GM19397 (cell line): ENCODE measurements around the gene PDZRN3.
"Not testable (repeated sequence)": the region's sequence is repeated elsewhere in the genome, so short reads cannot be mapped to it uniquely, and the experiment has no call there.

ENCODE experiments used
- ATAC-seq: cut with Tn5 transposase; IDR thresholded peaks from one replicate; pipeline ENCODE4 v1.9.1; 2021; ENCODE audit warnings: mild to moderate bottlenecking, moderate library complexity; ENCODE audit not compliant: unreplicated experiment

The PDZRN3 gene

GRCh38 chr3:73592154-73593144, 32.3 kb downstream of the PDZRN3 start:
- ATAC-seq: no peak

DNA sequence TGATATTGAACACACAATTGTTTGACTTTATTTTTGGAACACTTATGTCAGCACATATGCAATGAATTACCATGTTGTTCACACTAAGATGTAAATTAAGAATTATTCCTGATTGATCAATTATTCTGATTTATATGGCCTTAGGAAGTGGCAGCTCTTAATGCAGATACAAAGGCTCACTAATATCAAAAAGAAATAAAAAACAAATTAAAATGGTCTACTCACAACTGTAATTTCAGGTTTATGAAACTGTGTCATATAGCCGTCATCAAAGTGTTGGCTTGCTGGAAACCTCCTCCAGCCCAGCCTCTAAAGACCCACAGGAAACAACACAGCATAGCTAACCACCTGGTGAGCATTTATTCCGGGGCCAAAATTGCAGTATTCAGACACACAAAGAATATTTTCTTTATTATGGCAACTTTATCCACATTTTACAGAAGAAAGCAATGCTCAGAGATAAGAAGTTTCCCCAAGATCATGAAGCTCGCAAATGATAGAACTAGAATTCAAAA, 33.4 kb downstream of the PDZRN3 start:
- no peak for ATAC-seq

- no peak for ATAC-seq
These were observed 38.1 kb downstream of the PDZRN3 start for GRCh38 chr3:73586628-73587027.

DNA sequence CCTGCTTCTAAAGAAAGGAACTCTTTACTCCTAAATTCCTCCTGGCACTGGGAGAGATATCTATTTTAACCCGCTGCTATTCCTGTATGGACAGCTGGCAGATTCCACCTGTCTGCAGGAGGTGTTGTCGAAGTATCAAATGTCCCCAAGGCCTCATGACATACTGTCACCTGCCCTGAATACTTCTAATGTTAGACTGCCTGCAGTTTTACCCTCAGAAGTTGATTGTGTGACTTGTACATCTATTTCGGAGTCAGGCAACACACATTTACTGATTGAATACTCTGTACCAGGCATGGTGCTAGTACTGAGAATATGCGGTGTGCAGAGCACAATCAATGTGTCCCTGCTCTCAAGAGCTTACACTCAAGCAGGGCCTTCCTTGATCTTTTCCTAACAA, 38.6 kb downstream of the PDZRN3 start:
- no peak for ATAC-seq

DNA sequence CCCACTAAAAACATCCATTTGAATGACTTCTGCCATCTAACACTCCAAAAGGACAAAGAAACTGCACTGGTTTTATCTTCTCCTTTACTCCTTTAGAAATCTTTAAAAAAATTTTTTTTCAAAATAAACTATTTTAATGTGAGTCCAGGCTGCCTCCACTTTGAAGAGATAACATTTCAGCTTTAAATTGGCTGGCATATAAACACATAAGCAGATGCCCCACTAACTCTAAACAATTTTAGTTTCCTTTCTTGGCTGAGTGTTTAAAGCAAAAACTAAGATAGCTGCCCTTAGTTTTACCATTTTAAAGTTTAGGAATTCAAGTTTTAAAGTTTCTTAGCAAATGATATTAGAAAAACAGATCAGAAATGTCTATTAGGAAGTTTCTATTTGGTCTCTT, 39.9 kb downstream of the PDZRN3 start:
- no peak for ATAC-seq

- no peak for ATAC-seq
These were observed 42.2 kb downstream of the PDZRN3 start for GRCh38 chr3:73582535-73582934.

GRCh38 chr3:73581134-73581846, 43.5 kb downstream of the PDZRN3 start:
- no peak for ATAC-seq

GRCh38 chr3:73580343-73580742, 44.4 kb downstream of the PDZRN3 start:
- no peak for ATAC-seq

DNA sequence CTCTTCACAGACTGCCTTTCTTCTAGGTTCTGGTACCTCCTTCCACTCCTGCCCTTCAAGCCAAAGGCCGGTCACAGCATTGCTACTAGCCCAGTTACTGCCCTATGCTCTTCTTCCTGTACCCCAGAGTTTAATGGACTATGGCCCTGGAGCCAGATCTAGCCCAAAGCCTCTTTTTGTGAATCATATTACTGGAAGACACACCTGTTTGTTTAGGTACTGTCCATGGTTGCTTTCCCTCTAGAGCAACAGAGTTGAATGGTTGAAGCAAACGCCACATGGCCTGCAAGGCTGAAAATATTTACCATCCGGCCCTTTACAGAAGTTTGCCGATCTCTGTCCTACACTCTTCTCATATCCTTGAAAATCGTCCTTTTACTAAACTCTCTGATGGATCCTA, 47.0 kb downstream of the PDZRN3 start:
- ATAC-seq: no peak

DNA sequence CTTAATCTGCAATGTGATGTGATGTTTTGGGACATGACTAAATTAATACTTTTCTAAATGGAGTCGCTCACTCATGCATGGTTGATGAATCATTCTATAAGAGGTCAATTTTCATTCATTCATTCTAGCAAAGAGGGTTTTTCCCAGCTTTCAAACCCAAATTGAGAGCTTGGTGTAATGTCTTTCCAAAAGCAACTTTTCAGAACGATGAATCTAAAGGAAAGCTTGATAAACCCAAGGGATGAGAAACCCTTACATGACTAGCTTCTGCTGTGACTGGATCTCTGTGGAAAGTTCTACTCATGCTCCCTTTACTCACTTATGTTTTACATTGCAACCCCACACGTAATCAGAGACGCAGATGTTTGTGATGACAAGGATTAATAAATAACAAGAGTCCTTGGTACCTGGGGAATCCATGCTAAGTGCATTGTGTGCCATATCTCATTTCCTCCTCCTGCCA, 47.7 kb downstream of the PDZRN3 start:
- ATAC-seq: no peak

- no peak for ATAC-seq
These were observed 48.8 kb downstream of the PDZRN3 start for GRCh38 chr3:73575953-73576352.

GRCh38 chr3:73575519-73575918, 49.2 kb downstream of the PDZRN3 start:
- no peak for ATAC-seq

DNA sequence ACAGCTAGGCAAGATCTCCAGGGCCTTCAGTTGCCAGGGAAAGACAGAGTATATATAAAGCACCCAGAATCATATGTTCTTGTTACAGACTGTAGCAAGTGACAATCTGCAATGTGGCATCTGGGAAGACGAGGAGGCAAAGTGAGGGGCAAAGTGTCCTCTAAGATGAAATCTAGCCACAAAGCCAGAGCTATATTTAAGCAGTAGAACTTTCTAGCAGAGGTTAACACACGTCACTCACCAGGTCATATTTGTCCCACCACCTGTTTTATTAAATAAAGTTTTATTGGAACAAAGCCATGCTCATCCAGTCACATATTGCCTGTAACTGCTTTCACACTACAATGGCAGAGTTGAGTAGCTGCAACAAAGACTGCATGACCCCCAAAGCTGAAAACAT, 51.5 kb downstream of the PDZRN3 start:
- ATAC-seq: no peak

- ATAC-seq: no peak
These were observed 52.4 kb downstream of the PDZRN3 start for GRCh38 chr3:73572368-73572767.

DNA sequence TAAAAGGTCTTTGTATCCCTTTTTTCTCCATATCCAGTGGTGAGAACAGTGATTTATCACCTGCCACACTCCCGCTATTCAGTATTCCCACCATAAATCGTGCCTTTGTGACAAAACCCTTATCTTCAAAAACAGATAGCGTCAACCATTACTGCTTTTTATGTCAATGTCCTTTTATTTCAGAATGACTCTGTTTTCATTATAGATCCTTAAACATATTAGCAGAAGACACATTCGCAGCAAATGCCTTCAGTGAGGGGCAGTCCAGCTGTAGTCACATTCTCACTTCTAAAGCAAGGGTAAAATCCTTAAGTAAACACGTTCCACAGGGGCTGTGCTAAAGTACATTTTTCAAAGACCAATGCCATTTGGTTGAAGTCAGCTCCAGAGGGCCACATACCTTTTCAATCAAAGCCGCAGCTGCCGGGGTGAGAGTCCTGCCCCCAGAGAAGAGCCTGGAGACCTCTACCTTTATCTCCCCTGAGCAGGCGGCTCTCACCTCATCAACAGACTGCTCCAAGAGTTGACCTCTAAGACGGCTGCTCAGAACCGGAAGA, 53.4 kb downstream of the PDZRN3 start:
- no peak for ATAC-seq

DNA sequence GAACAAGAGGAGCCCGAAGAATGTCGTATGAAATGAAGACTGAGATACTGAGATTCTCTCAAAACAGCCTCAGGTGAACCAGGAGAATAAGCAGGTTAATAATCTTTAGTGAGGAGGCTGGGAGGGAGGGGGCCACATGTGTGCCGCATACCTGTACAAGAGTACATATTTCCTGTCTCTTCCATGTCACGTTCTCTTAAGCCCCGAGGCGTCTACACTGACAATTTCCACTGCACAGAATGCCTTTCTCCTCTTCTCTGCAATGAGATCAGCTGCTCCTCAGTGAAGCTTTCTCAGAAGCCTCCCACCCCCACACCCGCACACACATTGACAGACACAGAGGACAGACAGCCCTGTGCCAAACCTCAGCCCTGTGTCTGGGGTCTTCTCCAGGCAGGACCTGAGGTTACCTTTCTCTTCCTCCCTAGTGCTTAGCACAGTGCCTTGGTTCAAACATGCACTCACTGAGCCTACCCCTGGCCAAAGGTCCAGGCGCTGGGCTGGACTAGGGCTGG, 55.4 kb downstream of the PDZRN3 start:
- ATAC-seq: no peak

DNA sequence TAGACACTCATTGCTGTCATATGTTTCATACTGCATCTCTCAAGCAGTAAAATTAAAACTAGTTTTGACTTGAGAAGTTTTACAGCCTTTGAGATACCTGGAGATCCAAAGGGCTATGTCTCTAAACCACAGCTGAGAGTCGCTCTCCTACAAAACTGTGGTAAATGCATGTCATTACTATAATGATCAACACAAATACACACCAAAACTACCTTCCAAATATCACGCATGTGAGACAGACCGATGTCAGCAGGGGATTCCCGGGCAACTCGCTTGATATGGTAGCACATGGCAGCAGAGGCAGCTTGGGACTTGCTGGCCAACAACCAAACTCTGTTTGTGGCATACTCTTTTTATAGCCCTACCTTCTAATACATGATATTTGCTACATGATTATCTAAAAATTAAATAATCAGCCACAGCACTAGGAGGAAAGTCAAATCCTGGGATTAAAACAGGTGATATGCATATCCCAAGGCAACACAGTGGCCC, 56.3 kb downstream of the PDZRN3 start:
- no peak for ATAC-seq

- ATAC-seq: not testable (repeated sequence)
These were observed 59.4 kb downstream of the PDZRN3 start for GRCh38 chr3:73565374-73565773.

DNA sequence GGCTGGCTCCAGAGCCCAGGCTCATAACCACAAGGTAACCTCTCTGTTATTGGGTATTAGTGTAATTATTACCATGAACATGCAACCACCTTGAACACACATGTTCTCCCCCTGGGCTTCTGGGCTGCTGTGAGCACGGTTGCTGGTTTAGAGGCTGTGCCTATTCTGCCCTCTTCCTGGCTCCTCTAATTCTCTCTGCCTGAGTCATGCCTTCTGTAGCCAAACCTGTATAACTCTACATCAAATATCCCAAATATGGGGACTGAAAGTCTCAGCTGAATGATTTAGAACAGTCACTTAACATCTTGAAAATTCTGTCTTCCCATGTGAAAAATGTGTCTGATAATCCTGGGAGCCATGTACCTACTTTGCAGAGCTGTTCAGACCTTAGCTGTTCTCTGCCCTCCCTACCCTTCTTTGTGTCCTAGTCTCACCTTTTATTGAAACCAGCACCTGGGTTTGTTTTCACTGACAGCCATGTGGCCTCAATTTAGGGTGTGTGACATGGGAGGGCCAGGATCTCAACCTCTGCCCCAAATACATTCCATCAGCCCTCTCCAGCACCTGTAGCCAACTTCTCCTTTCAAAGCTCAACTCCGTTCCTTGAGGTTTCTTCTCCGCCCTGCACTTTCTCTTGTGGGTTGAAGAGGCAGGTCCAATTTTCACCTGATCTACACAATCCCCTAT, 60.7 kb downstream of the PDZRN3 start:
- no peak for ATAC-seq

DNA sequence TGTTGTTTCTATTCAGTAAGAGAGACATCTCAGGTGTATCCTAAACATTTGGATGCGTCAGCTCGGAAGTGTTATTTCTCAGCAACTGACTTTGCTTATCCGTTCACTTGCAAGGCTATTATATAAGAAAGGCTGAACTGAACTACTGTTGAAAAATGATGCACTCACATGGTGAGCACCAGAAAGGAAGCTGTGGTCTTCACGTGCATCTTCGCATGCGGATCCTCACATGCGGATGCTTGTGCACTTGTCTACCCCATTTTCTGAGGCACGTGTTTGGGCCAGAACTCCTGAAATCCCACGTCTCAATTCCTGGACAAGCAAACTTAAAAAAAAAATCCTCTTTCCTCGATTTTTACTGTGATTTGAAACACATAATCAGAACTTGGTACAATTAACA, 63.2 kb downstream of the PDZRN3 start:
- ATAC-seq: no peak
